ENCODE measurements around the gene LINGO3.

- TF ChIP-seq POLR2A (IDR thresholded peaks at IDR 0.05), result no peak
- TF ChIP-seq CTCF (IDR thresholded peaks at IDR 0.05), result no peak
- no peak for TF ChIP-seq EP300 (IDR thresholded peaks at IDR 0.05)
- TF ChIP-seq POLR2AphosphoS5 (IDR thresholded peaks at IDR 0.05), result no peak
Measured at GRCh38 chr19:2339644-2340310, 31.8 kb upstream of the LINGO3 start.

Measured in suprapubic skin (tissue), 4 donors.